Posterior vena cava (tissue), 2 donors: ENCODE measurements around the gene KIF1C. TPM values are rescaled to one million over a fixed set of nuclear protein-coding genes. Genes with fewer than 3 reads are reported as not detected.

ENCODE experiments used
- DNase-seq: peaks from one replicate; pipeline ENCODE4 v3.0.0-alpha.2; 2020; ENCODE audit warnings: low spot score
- intact Hi-C, 2 donors: fragments of 100-400 bp; cut with DNase I; formaldehyde crosslinking; loops; one replicate each; pipeline versions ENCODE4 v1.14.1 to v1.14.2; 2022 to 2023
- long read RNA-seq, 2 donors: library from polyadenylated mRNA; unstranded; transcript quantifications; one replicate each; pipeline ENCODE4 v2.0.0, GENCODE V29; 2020 to 2021
- total RNA-seq, 2 donors: library from RNA; stranded (reverse); fragmentation: NEBNext Ultra II Directional; extraction: Animal tissue kit (Norgen Biotek cat#: 25700); gene quantifications; one replicate each; pipeline ENCODE4 v1.2.1, GENCODE V29; 2021
- donor health status: DM: yes; HTN: yes; CAD: no.
- donor health status: DM: yes; HTN: yes; CAD: no.

KIF1C gene
- total RNA-seq, result 100 to 1,000 TPM; 192 to 254 TPM
- long read RNA-seq, donor 1, full-length matches to known transcripts, result 20 of 69 reads
- long read RNA-seq, donor 1, partial matches to known transcripts, result 39 of 69 reads
- long read RNA-seq, donor 1, other reads (novel, unspliced or antisense), result 10 of 69 reads
- long read RNA-seq, donor 2, full-length matches to known transcripts, result 5 of 147 reads
- long read RNA-seq, donor 2, partial matches to known transcripts, result 128 of 147 reads
- long read RNA-seq, donor 2, other reads (novel, unspliced or antisense), result 14 of 147 reads

DNA sequence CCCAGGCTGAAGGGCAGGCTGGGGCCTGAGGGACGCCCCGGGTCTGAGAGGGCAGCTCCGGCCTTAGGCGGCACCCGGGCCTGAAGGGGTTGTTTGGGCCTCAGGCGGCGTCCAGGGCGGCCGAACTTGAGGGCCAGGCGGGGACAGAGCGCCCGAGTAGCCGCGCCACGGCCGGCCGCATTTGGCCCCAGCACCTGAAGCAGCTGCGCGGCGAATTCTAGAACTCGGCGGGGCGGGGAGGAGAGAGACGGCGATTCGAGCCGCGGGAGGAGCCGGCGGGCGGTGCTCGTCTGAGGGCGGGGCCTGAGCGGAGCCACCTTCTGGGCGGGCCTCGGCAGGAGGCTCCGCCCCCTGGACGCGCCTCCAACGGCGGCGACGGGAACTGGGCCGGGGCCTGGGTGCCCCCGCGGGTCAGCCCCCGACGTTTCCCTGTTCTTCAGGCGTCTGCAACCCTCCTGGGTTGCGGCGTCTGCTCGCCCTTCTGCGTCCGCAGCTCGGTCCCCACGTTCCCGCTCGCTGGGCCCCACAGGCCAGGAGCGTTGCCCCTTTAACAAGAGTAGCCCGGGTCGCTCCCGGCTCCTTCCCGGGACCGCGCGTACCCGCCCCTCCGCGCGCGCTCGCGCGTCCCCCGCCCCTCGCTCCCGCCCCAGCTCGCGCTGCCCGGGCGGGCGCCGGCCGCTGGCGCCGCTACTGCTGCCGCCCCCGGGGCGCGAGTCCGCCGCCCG, at the start of gene KIF1C, which contains the start of gene INCA1:
TSS of gene KIF1C (plus strand) at position 649 of the 725 bp plus-strand sequence. CDS start 2,297 bp downstream, outside the sequence.
TSS of gene INCA1 (minus strand) at position 221 of the 725 bp plus-strand sequence. CDS start 3,085 bp downstream, outside the sequence.
- peak; percentile 98 for DNase-seq
- intact Hi-C loops, result no loop called here

DNA sequence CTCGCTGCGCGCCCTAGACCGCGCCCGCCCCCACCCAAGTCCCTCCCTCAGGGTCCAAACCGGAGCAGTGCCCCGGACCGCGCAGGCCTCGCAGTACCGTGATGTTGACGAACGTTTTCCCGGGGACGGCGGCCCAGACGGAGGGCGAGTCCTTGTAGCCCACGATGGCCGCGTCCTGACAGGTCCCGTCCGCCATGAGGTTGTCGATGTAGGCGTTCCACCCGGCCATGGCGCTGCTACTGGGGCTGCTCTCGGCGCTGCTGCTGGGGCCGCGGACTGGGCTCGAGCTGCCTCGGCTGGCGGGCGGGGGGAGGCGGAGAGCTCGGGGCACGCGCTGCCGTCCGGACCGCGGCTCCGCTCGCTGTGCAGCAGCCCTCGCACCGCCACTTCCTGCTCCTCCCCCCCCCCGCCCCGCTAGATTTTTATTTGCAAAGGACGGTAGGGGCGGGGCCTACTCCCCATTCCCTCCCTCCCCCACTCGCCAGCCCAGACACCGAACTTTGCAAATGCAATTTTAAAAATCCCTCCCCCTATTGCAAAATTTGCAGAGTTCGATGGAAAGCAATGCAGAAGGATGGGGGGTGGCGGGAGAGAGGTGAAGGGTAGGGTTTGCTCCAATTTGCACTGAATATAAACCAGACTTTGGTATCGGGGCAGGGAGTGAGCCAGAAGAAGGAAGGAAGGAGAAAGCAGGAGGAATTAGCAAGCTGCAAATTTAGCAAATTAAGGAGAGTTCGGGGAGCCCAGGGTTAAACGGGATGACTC, 49.4 kb upstream of the KIF1C start, which contains the start of gene PFN1:
TSS of gene PFN1 (minus strand) at position 365 of the 765 bp plus-strand sequence. CDS start at position 229, 136 bp downstream.
- intact Hi-C loops, result no loop called here

DNA sequence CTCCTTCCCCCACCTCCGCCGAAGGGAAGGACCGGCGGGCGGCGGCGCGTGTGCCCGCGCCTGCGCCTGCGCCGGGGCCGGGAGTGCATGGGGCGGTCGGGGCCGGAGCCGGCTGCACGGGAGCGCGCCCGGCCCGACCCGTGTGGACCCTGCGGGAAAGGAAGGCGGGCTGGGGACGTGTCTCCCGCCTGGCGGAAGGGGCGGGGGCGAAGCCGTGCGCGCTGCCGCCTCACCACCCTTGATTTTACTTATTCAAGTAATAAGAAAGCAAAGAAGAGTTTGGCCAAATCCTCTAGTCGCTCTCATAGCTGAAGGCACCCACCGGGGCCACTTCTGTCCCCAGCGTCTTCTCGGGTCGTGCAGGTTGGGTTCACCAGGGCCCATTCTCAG, 48.8 kb upstream of the KIF1C start:
- intact Hi-C loops, result no loop called here
- peak; percentile 95 for DNase-seq

More for the DNA sequence above, 49.4 kb upstream of the KIF1C start, which contains the start of gene PFN1:
- peak; percentile 97 for DNase-seq

DNA sequence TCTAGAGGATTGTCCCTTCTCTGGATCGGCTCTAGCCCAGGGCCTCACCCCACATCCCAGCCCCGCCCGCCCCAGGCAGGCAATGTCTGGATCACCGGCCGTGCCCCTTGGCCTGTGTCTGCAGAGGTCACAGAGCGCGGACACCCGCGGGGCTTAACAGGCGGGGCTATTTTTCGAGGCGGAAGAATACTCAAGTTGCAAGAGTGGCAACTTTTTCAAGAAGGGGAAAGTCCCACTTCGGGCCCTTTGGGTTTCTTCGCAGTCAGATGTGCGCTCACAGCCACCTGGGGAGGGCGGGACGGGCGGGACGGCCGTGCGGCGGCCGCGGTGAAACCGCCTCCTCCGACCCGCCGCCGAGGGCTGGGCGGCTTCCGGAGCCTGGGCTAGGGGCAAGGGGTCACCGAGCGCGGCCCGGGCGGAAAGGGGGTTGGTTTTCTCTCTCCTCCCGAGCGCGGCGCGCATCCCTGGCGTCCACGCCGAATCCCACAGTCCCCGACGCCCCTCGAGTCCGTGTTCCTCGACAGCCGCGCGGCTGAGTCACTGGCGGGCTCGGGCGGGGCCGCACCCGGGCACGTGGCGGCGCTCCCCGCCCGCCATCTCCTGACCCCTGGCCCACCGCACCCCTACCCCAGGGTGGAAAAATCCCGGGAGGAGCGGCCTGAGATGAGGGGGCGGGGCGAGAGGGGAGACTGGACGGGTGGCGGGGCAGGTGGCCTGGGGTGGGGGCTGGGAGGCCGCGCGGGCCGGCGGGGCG, 48.3 kb upstream of the KIF1C start:
- DNase-seq, result peak; percentile 93
- intact Hi-C loops, result loop anchor here in 1 of 2 donors (10.0 kb wide), 1 partner anchor 245 kb away; the partner anchor contains the start of gene ZNF594

GRCh38 chr17:4950075-4950745, 47.5 kb upstream of the KIF1C start:
- peak; percentile 90 for DNase-seq
- intact Hi-C loops, result loop anchor here in 1 of 2 donors (10.0 kb wide), 1 partner anchor 245 kb away; the partner anchor contains the start of gene ZNF594

GRCh38 chr17:4950746-4951204, 47.0 kb upstream of the KIF1C start, which contains the start of gene ENO3:
Gene ENO3 (plus strand): TSS chr17:4951119. CDS start chr17:4951830, 711 bp downstream.
- no peak for DNase-seq
- intact Hi-C loops, result loop anchor here in 1 of 2 donors (10.0 kb wide), 1 partner anchor 244 kb away; the partner anchor contains the start of gene ZNF594

DNA sequence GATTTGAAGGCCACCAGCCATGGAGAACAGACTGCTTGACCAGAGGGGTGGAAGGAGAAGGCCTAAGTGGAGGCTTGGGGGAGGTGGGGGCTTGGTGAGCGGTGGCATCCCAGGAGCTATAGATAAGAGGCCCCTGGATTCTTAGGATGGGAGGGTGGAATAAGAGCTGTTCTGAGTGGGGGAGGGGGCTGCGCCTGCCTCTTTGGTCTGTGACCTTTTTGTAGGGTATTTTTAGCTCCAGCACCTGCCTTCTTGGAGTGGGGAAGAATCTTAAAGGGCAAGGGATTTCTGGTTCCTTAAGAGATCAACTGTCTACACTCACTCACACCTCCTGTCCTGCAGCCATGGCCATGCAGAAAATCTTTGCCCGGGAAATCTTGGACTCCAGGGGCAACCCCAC, 46.3 kb upstream of the KIF1C start:
- intact Hi-C loops, result loop anchor here in 1 of 2 donors (10.0 kb wide), 1 partner anchor 243 kb away; the partner anchor contains the start of gene ZNF594

GRCh38 chr17:4953451-4953961, 44.2 kb upstream of the KIF1C start:
- intact Hi-C loops, result loop anchor here in 1 of 2 donors (10.0 kb wide), 1 partner anchor 241 kb away; the partner anchor contains the start of gene ZNF594
- DNase-seq, result no peak

More for the DNA sequence above, 46.3 kb upstream of the KIF1C start:
- no peak for DNase-seq

GRCh38 chr17:4955091-4955490, 42.7 kb upstream of the KIF1C start:
- intact Hi-C loops, result loop anchor here in 1 of 2 donors (10.0 kb wide), 1 partner anchor 240 kb away; the partner anchor contains the start of gene ZNF594
- no peak for DNase-seq

- intact Hi-C loops, result loop anchor here in 1 of 2 donors (10.0 kb wide), 1 partner anchor 238 kb away; the partner anchor contains the start of gene ZNF594
- DNase-seq, result no peak
Observed at GRCh38 chr17:4956493-4957061, 41.2 kb upstream of the KIF1C start.

- intact Hi-C loops, result loop anchor here in 1 of 2 donors (10.0 kb wide), 1 partner anchor 237 kb away; the partner anchor contains the start of gene ZNF594
- no peak for DNase-seq
Observed at GRCh38 chr17:4958102-4958501, 39.6 kb upstream of the KIF1C start.

GRCh38 chr17:4959261-4959965, 38.3 kb upstream of the KIF1C start:
- no peak for DNase-seq
- intact Hi-C loops, result loop anchor here in 1 of 2 donors (10.0 kb wide), 1 partner anchor 235 kb away; the partner anchor contains the start of gene ZNF594

DNA sequence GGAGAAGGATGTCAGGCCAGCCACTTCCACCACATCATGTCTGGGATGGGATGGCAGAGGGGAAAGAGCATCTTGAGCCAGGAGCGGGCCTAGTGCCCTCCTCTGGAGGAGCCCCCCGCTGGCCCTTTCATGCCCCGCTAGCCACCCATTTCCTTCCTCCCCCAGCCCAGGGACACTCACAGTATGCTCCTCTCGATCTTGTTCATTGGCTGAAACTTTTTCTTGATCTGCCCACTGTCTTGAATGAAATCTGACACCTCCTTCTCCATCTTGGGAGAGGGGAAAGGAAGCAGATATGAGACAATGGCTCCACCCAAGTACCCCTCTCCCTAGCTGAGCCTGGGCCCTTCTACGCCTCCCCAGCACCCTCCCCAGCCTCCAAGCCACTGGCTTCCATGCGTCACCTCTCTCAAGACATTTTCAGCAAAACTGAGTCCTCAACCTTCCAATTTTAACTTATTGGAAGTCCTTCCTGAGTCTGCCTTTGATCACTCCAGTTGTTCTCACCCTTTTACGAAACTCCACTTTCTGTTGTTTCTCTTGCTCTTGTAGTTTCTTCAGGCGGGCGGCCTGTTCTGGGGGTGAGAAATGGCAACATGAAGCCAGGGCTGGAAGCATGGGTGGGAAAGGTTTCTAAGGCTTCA, 37.3 kb upstream of the KIF1C start:
- DNase-seq, result no peak
- intact Hi-C loops, result no loop called here

DNA sequence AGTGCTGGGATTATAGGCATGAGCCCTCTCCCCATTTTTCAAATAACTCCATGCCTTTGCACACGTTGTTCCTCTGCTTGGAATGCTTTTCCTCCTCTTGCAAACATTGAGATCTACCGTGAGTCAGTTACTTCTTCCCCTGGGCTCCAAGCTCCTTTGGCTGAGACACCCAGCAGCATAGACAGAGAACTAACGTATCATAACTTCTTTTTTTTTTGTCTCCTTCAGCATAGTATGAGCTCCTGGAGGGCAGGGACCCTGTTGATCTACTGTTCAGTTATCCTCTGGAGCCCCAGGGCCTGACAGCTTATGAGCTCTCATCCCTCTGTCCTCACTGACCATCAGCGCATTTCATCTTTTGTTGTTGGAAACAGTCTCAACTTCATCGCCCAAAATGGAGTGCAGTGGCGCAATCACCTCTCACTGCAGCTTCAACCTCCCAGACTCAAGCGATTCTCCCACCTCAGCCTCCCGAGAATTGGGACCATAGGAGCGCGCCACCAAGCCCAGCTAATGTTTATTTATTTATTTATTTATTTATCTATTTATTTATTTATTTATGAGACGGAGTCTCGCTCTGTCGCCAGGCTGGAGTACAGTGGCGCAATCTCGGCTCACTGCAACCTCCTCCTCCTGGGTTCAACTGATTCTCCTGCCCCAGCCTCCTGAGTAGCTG, 32.3 kb upstream of the KIF1C start:
- DNase-seq, result no peak
- intact Hi-C loops, result no loop called here
